Uterus (tissue), 4 donors: ENCODE data around the gene TNFRSF18. TPM values are rescaled to one million over a fixed set of nuclear protein-coding genes. Genes with fewer than 3 reads are reported as not detected.

Experiments used
- DNase-seq, 2 donors: peaks; one replicate each; pipeline ENCODE4 v3.0.0-alpha.2; 2019 to 2020
- H3K27ac ChIP-seq, 2 donors: fragments of 200-600 bp; sonication (generic); 1 replicate in 1 of 2; 2 replicates in 1 of 2; pipeline ENCODE4 v1.5.1; 2016 to 2018
- H3K27me3 ChIP-seq, 2 donors: fragments of 200-600 bp; sonication (generic); one replicate each; pipeline ENCODE4 v1.5.1; 2018 to 2019; ENCODE audit warnings: control low read depth in 1 of 2
- H3K36me3 ChIP-seq, 2 donors: fragments of 200-600 bp; sonication (generic); one replicate each; pipeline ENCODE4 v1.5.1; 2019; ENCODE audit warnings: control low read depth in 1 of 2
- H3K4me1 ChIP-seq, 2 donors: fragments of 200-600 bp; sonication (generic); one replicate each; pipeline ENCODE4 v1.5.1; 2018 to 2019; ENCODE audit warnings: control low read depth in 1 of 2
- H3K4me3 ChIP-seq, 2 donors: fragments of 200-600 bp; sonication (generic); 1 replicate in 1 of 2; 2 replicates in 1 of 2; pipeline ENCODE4 v1.5.1; 2018 to 2019; ENCODE audit warnings: mild to moderate bottlenecking in 1 of 2
- H3K9me3 ChIP-seq, 2 donors: fragments of 200-600 bp; sonication (generic); one replicate each; pipeline ENCODE4 v1.5.1; 2019; ENCODE audit warnings: control low read depth in 1 of 2
- CTCF ChIP-seq, 4 experiments: fragments of 200-600 bp in 2 of 4; fragments of 450-650 bp in 2 of 4; sonication (generic) in 2 of 4; IDR thresholded peaks; one replicate each; pipeline ENCODE4 v1.5.1; 2016 to 2019; ENCODE audit warnings: antibody characterized with exemption in 4 of 4, mild to moderate bottlenecking in 2 of 4, moderate library complexity in 1 of 4
- POLR2A ChIP-seq, 2 donors: fragments of 450-650 bp; IDR thresholded peaks; one replicate each; pipeline ENCODE4 v1.6.1; 2016; ENCODE audit warnings: antibody characterized with exemption in 2 of 2, mild to moderate bottlenecking in 1 of 2, moderate library complexity in 1 of 2
- intact Hi-C: fragments of 100-400 bp; cut with DNase I; formaldehyde crosslinking; loops from one replicate; pipeline ENCODE4 v1.15.1; 2023; ENCODE audit warnings: low total_unique reads
- total RNA-seq, 4 donors: library from RNA; depleted of rRNA in 3 of 4; stranded (reverse); fragments of >200 nt in 3 of 4; gene quantifications; one replicate each; pipeline versions ENCODE4 v1.1.0 to v1.2.4, GENCODE V29; 2014 to 2023
- donor health status: DM: yes; HTN: yes; CAD: no.

TNFRSF18 gene
- total RNA-seq, 4 donors from 2014 or later: 0.37 to 2.6 TPM; not detected in 2

- intact Hi-C loops: no loop called here
- Histone ChIP-seq H3K36me3 (no peaks in the 10 kb centered on the region), H3K9me3 (no peaks in the 10 kb centered on the region), H3K27me3 (no peaks in the 10 kb centered on the region), H3K4me3 (no peak within 1 kb of the TSS), H3K4me1 (peaks cover 0 to 6% of the 10 kb centered on the region in 2 donors), H3K27ac (no peak within 1 kb of the TSS)
- TF ChIP-seq POLR2A (IDR thresholded peaks at IDR 0.05) (no peak), CTCF (IDR thresholded peaks at IDR 0.05) (no peak)
- DNase-seq: no peak
Observed at GRCh38 chr1:1213345-1214265, 7.2 kb upstream of the TNFRSF18 start, which contains the start of gene TNFRSF4. TNFRSF4 (minus strand) TSS chr1:1214153; CDS start chr1:1214127, 26 bp downstream.

- Histone ChIP-seq H3K4me3 (no peak overlapping the region), H3K4me1 (peaks cover 0 to 12% of the 10 kb centered on the region in 2 donors), H3K9me3 (no peaks in the 10 kb centered on the region), H3K27me3 (no peaks in the 10 kb centered on the region), H3K36me3 (no peaks in the 10 kb centered on the region), H3K27ac (no peak overlapping the region)
- intact Hi-C loops: no loop called here
- DNase-seq: no peak
- TF ChIP-seq POLR2A (IDR thresholded peaks at IDR 0.05): no peak
- no peak for TF ChIP-seq CTCF (IDR thresholded peaks at IDR 0.05)
Observed at GRCh38 chr1:1212780-1213344, 6.5 kb upstream of the TNFRSF18 start.

- no peak for DNase-seq
- peaks cover 0 to 4% of the 10 kb centered on the region in 2 donors for H3K27me3 ChIP-seq
- H3K4me1 ChIP-seq: peaks cover 0 to 12% of the 10 kb centered on the region in 2 donors
- no peak overlapping the region for H3K27ac ChIP-seq
- H3K4me3 ChIP-seq: no peak overlapping the region
- no peak for TF ChIP-seq POLR2A (IDR thresholded peaks at IDR 0.05)
- no peak for TF ChIP-seq CTCF (IDR thresholded peaks at IDR 0.05)
- no peaks in the 10 kb centered on the region for H3K9me3 ChIP-seq
- intact Hi-C loops: no loop called here
- H3K36me3 ChIP-seq: no peaks in the 10 kb centered on the region
Observed at GRCh38 chr1:1211541-1212441, 5.4 kb upstream of the TNFRSF18 start.

GRCh38 chr1:1210726-1211540 is 4.5 kb upstream of the TNFRSF18 start:
- H3K9me3 ChIP-seq: no peaks in the 10 kb centered on the region
- DNase-seq: no peak
- peaks cover 0 to 4% of the 10 kb centered on the region in 2 donors for H3K27me3 ChIP-seq
- peaks cover 0 to 19% of the 10 kb centered on the region in 2 donors for H3K4me1 ChIP-seq
- H3K4me3 ChIP-seq: no peak overlapping the region
- TF ChIP-seq CTCF (IDR thresholded peaks at IDR 0.05) (no peak), POLR2A (IDR thresholded peaks at IDR 0.05) (no peak)
- no peak overlapping the region for H3K27ac ChIP-seq
- intact Hi-C loops: no loop called here
- no peaks in the 10 kb centered on the region for H3K36me3 ChIP-seq
